ENCODE data around the gene ATF6B.

DNA sequence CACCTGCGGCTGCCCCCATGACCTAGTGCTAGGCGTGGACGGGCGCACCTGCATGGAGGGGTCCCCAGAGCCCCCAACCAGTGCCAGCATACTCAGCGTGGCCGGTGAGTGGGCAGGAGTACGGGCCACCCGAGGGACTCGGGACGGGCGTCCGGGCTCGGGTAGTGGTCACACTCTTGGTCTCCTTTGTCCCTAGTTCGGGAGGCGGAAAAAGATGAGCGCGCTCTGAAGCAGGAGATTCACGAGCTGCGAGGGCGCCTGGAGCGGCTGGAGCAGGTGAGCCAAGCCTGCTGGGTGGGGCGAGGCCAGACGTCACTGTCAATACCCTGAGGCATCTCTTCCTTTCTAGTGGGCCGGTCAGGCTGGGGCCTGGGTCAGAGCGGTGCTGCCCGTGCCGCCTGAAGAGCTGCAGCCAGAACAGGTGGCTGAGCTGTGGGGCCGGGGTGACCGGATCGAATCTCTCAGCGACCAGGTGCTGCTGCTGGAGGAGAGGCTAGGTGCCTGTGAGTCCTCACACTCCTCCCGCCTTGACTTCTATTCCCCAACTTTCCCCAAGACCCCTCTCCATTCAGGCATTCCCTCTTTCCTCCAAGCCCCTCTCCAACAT is 39.2 kb upstream of the ATF6B start:
- TF ChIP-seq, protein P1, sequence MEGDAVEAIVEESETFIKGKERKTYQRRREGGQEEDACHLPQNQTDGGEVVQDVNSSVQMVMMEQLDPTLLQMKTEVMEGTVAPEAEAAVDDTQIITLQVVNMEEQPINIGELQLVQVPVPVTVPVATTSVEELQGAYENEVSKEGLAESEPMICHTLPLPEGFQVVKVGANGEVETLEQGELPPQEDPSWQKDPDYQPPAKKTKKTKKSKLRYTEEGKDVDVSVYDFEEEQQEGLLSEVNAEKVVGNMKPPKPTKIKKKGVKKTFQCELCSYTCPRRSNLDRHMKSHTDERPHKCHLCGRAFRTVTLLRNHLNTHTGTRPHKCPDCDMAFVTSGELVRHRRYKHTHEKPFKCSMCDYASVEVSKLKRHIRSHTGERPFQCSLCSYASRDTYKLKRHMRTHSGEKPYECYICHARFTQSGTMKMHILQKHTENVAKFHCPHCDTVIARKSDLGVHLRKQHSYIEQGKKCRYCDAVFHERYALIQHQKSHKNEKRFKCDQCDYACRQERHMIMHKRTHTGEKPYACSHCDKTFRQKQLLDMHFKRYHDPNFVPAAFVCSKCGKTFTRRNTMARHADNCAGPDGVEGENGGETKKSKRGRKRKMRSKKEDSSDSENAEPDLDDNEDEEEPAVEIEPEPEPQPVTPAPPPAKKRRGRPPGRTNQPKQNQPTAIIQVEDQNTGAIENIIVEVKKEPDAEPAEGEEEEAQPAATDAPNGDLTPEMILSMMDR (IDR thresholded peaks at IDR 0.05): no peak
- TF ChIP-seq POLR2A (IDR thresholded peaks at IDR 0.05): no peak
